GM21786 (cell line): Measurements from ENCODE around the gene HSD17B12.

Experiments
- ATAC-seq: cut with Tn5 transposase; IDR thresholded peaks from one replicate; pipeline ENCODE4 v1.9.1; 2021; ENCODE audit not compliant: unreplicated experiment

HSD17B12 gene

DNA sequence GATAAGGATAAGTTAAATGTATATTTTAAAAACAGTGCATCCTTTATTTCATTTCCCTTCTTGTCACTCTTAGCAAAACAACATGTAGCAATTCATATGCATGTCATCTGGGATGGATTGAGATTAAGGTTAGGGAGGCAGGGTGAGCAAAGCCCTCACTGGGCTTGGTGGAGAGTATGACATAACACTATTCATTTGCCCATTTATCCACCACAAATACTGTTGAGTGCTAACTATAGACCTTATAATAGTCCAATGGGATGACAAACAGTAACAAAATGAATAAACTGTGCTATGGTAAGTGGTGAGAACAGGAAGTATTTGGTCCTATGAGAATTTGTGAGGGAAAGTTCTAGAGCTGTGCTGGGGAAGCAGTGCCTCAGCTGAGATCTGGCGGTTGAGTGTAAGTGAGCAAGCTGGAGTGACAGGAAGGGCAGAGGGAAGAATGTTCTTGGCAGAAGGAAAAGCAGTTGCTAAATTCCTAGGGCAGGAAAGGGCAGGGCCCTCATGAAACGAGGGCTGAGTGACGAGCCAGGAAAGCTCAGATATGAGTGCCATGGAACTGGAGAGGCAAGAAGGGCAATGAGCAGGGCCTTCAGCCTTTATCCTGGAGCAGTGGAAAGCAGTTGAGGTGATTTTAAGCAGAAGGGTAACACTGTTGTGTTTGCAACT lies 6.7 kb downstream of the HSD17B12 start:
- ATAC-seq = no peak

DNA sequence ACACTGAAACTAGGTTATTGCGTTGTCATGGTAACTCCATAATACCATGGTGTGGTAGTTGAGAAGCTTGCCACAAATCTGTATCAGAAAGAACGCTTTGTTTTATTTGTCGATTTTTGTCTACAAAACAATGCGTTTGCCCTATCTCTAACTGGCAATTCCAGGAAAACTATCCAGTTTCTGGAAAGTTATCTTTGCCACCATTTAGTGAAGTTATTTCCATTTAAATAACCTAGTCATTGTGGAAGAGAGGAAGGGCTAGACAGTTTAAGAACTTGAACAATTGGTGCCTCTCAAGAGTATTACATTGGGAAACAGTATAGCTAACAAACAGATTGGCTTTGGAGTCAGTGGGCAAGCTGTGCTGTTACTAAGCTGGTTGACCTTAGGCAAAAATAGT lies 7.9 kb downstream of the HSD17B12 start:
- no peak for ATAC-seq

DNA sequence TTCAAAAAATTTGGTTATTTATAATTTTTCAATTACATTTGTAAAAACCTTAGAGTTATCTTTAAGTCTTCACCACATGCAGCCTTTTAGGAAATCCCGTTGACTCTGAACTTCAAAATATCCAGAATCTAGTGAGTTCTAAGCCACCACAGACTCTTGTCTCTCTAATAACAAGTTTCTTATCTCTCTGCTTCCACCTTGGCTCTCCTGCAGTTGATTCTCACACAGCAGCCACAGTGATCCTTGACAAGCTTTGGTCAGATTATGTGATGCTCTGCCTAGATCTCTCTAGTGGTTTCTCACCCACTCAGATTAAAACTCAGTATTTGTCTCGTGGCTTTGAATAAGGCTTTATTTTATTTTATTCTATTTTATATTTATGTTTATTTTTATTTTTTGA lies 8.6 kb downstream of the HSD17B12 start:
- no peak for ATAC-seq

DNA sequence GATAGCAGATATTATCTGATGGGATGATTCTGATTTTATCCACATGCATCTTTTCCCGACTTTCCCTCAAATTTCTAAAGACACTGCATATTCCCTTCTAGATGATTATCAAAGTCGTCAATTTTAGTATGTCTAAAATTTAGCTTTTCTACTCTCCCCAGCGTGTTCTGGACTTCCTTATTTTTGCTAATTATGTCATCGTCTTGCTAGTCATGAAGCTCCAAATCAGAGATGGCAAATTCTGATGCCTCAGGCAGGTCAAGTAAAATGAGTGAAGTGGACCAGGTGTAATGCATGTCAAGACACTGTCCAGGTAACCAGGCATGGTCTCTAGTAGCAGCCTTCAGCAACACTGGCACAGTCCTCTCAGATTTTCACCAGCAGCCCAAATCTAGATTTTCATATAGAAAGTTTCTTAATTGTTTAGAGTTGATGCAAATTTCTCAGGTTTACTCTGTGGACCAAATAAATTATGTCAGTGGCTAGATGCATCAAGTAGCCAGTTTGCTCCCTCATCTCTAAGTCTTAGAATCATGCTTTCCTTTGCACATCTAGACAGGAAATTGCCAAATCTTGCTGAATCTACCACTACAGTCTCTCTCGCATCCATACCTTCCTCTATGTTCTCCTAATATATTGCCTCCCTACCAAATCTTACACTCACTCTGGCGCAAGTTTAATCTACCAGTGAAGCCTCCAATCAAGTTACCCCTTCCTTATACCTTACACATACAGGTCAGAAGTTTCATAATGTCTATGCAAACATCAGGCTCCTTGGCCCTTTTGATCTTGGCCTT lies 10.6 kb downstream of the HSD17B12 start:
- no peak for ATAC-seq

DNA sequence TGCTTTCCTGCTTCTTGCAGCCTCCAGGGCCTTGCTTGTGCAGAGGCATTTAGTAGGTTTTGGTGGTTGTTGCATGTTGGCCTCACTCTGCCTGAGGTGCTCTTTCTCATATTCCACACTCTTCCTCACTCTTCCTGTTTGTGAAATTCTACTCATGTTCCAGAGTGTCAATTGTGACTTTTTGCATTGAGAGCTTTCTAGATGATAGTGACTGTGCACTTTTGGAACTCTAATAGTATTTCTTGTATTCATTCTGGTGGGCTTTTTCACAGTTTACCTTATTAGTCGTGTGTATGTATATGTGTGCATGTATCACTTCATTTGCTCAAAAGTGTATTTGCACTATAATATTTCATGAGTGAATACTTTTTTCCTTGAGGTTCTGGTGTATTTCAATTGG lies 11.3 kb downstream of the HSD17B12 start:
- ATAC-seq = no peak

DNA sequence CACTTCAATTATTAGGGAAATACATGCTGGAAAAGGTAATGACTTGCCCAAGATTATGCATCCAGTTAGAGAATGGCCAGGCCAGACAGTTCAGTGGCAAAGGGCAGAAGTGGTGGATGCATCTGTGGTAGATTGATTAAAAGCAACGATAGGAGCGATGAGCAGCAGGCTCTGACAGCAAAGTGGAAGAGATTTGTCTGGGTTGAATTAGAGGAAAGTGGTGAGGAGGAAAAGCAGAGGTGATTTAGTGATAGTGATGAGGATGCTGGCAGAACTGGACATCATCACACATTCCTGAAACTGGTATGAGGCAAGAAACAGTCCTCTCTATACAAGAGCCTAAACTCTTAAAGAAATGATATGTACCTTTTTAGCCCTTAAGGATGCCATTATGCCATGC lies 12.5 kb downstream of the HSD17B12 start:
- no peak for ATAC-seq

DNA sequence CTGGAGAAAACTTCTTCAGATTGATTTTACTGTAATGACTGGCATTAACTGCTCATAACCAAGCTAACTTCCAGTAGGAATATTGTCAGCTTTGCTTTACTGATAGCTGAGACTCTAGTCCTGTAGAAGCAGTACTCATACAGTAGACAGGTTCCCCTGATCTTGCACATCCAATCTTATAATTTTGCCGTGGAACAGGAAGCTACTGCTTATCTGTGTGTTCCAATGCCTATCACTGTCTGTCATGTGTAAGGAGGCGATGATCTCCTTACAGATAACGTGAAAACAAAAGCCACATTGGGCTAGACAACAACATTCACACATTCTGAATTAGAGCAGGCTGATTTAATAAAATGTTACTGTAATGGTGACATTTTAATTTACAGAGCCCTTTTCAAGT lies 13.2 kb downstream of the HSD17B12 start:
- no peak for ATAC-seq

DNA sequence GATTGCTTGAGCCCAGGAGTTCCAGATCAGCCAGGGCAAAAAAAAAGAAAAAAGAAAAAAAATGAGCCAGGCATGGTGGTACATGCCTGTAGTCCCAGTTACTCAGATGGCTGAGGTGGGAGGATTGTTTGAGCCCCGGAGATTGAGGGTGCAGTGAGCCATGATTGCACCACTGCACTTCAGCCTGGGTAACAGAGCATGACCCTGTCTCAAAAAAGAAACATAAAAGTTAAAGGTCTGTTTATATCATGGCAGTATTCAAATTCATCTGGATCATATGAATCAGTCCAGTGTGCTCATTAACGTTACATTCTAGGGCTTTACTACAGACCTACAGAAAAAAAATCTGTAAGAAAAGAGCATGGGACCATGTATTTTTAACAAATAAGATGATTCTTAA lies 13.9 kb downstream of the HSD17B12 start:
- peak; percentile 75 for ATAC-seq

DNA sequence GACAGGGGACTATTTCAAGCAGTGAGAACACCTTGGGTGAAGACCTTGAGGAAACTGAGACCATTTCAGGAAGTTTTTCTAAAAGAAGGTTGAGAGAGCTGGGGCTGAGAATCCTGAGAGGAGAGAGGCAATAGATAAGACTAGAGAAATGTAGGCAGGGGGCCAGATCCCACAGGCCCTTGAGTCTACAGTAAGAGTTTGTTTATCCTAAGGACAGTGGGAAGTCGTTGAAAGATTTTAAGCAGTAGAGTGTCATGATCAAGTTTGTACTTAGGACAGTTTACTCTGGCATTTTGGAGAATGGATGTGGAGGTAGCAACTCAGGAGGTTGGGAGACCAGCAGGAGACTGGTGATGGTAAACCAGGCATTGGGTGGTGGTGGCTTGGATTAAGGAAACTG lies 17.1 kb downstream of the HSD17B12 start:
- no peak for ATAC-seq

DNA sequence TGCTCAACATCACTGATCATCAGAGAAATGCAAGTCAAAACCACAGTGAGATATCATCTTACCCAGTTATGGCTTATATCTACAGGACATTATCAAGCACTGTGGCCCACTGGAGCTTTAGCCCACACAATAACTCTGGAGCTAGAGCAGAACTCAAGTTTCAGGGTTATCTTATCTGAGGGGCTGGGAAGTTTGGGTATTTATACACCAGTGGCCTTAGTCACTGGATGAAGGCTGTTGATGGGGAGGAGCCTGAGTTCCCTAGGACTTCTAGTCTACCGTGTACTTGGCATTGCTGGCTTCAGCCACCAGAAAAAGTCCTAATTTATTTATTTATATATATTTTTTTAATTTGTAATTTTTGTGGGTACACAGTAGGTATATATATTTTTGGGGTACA lies 19.3 kb downstream of the HSD17B12 start:
- no peak for ATAC-seq

DNA sequence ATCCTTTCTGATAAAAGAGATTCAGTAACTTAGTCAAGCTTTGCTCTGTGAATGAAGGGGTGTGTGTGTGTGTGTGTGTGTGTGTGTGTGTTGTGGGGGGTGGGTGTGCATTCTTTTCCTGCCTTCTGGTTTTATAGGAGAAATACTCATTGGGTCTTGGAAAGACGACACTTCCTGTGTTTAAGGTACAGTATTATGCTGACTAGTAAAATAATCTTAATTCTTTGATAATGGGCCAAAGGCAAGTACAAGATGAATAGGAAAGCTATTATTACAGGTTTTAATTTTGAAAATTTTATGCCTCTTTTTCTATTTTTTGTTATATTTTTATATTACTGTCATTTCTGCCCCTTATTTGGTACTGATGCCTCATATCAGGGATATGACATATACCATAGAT lies 26.1 kb downstream of the HSD17B12 start:
- ATAC-seq = no peak

DNA sequence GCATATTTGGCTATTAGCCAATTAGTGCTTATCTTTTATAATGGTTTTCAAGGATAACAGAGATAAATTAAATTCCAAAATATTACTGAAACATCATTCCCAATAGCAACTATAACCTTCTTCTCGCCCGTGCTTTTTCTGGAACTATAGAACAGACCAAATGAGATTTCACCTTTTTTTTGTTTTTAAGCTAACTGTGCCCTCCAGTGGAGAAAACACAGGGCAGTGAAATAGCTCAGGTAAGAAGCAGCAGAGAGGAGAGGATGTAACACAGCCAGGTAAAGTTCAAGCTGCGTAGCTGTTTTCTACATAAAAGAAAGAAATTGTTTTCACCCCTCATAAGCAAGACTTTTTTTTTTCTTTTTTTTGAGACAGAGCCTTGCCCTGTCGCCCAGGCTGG lies 28.2 kb downstream of the HSD17B12 start:
- ATAC-seq = no peak

DNA sequence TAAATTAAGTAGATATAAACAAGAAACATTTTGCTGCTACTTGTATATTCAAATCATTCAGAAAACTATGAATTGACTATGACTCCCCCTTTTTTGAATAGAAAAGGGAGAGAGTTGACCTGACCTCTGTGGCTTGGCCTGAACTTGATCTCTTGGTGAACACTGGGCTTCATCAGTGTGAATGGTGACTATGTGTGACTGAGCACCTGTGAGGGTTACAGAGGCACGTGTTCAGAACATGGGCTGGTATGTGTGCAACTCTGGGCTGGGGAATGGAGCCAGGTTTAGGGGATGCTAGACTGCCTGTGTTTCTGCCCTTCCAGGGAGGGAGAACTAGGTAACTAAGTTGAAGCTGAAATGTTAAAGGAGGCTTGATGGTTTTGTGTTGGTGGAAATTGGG lies 29.2 kb downstream of the HSD17B12 start:
- no peak for ATAC-seq

DNA sequence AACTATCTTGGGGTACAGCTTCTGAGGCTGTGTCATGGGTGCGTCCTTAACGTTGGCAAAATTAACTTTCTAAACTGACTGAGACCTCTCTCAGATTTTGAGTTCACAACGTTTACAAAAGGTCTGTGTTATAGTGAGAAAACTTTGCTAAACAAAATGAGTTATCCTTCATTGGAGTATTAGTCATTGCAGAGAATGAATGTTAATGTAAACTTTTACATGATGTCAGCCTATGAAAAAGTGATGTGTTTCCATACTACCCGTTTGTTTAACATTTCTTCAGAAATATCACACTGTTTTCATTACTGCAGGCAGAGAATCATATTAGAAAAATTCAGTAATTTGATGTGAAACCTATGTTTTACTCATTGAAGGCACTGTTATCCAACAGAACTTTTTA lies 32.1 kb downstream of the HSD17B12 start:
- ATAC-seq = no peak

DNA sequence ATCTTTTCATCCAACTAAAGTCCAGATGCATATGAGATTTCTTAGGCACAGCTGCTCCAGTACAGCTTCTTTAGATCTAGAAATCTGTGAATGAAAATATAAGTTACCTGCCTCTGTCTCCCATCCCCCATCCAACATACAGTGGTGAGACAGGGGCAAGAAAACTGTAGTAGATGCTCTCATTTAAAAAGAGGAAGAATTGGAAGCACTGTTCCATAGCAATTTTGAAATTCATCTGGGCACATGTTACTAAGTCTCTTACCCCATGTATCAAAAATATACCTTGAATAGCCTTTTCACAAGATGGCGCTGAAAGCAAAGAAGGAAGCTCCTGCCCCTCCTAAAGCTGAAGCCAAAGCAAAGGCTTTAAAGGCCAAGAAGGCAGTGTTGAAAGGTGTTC lies 37.8 kb downstream of the HSD17B12 start:
- ATAC-seq = no peak

DNA sequence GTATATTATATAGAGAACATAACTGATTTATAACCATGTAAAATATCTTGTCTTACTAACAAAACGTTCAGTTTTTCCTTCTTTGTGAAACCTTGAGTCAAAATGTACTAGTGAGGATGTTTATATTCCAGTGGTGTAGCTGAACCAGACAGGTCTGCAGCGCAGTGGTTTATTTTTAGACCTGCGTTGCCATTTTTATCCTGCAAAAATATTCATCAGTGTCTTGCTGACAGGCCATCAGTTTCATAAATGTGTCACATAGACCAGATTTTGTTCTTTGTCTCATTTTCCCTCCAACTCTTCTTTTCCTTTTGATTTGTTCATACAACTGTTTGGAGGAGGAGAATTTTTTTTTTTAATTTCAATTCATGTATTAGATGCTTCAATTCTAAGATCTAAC lies 43.1 kb downstream of the HSD17B12 start:
- no peak for ATAC-seq

DNA sequence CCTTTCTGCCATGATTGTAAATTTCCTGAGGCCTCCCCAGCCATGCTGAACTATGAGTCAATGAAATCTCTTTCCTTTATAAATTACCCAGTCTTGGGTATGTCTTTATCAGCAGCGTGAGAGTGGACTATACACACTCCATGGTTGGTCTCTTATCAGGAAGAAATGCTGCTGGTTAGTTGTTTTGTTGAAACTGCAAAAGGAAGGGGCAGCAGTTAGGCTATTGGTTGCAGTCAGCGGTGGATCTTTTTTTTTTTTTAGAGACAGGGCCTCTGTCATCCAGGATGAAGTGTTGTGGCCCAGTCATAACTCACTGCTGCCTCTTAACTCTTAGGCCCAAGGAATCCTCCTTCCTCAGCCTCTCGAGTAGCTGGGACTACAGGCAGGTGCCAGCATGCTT lies 51.7 kb downstream of the HSD17B12 start:
- ATAC-seq = no peak

DNA sequence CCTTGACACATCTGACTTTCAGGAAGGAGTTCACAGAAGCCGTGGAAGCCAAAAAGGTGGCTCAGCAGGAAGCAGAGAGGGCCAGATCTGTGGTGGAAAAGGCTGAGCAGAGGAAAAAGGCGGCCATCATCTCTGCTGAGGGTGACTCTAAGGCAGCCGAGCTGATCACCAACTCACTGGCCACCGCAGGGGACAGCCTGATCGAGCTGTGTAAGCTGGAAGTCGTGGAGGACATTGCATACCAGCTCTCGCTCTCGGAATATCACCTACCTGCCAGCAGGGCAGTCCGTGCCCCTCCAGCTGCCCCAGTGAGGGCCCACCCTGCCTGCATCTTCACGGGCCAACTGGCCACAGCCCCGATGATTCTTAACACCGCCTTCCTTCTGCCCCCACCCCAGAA lies 53.7 kb downstream of the HSD17B12 start:
- no peak for ATAC-seq

DNA sequence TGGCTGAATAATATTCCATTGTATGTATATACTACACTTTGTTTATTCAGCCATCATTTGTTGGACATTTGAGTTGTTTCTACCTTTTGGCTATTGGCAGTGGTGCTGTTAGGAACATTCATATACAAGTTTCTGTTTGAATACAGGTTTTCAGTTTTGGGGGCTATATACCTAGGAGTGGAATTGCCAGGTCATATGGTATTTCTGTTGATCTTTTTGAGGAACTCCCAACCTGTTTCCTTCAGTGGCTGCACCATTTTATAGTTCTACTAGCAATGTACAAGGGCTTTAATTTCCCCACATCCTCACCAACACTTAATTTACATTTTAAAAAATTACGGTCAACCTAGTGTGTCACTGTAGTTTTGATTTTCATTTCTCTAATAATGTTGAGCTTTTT lies 54.6 kb downstream of the HSD17B12 start:
- ATAC-seq = no peak

DNA sequence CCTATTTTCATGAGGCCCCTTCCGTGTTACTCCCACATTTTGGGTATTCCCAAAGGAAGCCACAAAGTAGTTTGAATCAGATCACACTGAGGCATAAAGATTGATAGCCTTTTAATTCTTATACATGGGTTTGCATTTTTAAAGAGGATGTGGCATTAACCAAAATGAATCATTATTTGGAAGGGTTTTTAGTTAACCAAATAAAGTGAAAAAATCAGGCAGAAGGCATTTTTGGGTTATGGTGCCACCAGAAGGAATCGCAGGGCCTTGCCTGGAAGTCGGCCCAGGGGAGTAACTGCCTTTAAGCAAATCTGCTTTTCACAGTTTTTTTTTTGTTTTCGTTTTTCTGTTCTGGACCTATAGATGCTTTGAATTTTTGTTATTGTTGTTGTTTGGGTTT lies 55.4 kb downstream of the HSD17B12 start:
- ATAC-seq = no peak

DNA sequence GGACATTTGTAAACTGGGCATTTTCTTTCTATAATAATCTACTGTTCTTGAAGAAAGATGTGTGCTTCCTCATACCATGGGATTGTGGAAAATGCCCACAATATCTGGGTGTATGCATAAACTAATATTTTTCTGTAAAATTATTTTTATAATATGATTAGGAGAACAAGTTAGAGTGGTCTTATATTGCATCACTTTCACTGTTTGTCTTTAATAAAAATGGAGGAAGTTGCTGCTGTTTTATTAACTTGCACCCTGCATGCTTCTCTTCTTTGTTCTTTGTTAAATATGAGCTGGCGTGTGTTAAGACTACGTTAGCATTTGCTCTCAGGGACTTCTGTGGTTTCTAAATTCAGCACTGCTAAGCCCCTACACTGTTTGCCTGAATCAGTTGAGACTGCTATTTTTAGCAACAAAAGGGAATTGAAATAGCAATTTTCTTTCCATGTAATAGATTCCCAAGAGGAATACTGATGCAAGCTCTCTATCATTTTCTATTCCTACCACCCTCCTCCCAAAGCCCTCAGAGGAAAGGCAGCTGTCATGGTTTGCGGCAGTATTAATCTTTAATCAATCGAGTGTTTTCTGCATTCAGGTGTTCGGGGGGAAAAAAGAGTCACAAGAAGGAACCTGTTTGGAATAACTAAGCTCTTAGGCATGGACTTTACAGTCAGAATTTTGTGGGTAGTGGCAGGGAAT lies 56.1 kb downstream of the HSD17B12 start:
- ATAC-seq = no peak

DNA sequence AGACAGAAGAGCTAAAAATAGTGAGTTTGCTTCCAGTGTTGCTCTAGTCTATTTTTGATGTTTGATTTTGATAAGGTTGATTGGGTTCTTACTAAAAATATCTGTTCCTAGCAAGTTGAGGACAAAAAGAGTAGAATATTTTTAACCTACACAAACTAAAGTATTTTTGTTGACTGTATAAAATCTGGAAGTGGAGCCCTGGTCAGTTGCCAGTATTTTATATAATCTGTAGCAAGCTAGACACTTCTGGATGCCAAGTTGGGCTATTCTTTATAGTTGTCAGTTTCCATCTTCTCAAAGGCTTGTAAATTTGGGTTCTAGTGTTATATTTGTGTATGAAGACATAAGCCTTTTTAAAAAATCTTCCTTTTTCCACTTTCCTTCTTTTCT lies 56.7 kb downstream of the HSD17B12 start:
- no peak for ATAC-seq
